Endothelial cell of umbilical vein (primary cell): ENCODE results near the gene MARK3. TPM values are rescaled to one million over a fixed set of nuclear protein-coding genes. Genes with fewer than 3 reads are reported as not detected.

Experiments
- BruUV-seq: library from RNA; stranded (reverse); fragments of 400-500 nt; replicated peaks from 2 replicates; lab custom pipeline; 2021; lab: Mats Ljungman, UMichigan
- CTCF ChIA-PET: fragments of 300-600, 350-600 bp; sonication (Branson Sonifier 250); formaldehyde crosslinking; loops from one replicate; lab custom pipeline; 2021; ENCODE audit warnings: antibody characterized with exemption, inconsistent platforms; lab: Charles Lee
- POLR2A ChIA-PET: fragments of 300-600, 350-600 bp; sonication (Branson Sonifier 250); formaldehyde crosslinking; loops from one replicate; lab custom pipeline; 2021; ENCODE audit warnings: antibody characterized with exemption, inconsistent platforms; lab: Charles Lee
- DNase-seq: peaks from one replicate; pipeline ENCODE4 v3.0.0-alpha.2; 2011; ENCODE audit warnings: low read depth, low spot score
- FAIRE-seq: peaks from 2 replicates; lab custom pipeline; 2011; peaks lifted over from hg19 to GRCh38; lab: Jason Lieb, UNC
- H2AFZ ChIP-seq: 2 replicates; pipeline ENCODE4 v1.6.0; 2012; ENCODE audit warnings: low read depth, low read length, control low read depth, inconsistent platforms
- H3K27ac ChIP-seq: 2 replicates; pipeline ENCODE4 v1.5.1; 2011; ENCODE audit warnings: low read depth, mild to moderate bottlenecking, control low read depth, low read length, moderate library complexity; ENCODE audit not compliant: insufficient read depth
- H3K27me3 ChIP-seq, 2 experiments: 2 replicates each; pipeline versions ENCODE4 v1.6.0 to v1.6.1; 2011; ENCODE audit warnings: low read length in 2 of 2, mixed read lengths in 1 of 2; ENCODE audit not compliant: control insufficient read depth in 2 of 2, insufficient read depth in 2 of 2
- H3K36me3 ChIP-seq, 2 experiments: 2 replicates in 1 of 2; 3 replicates in 1 of 2; pipeline ENCODE4 v1.5.1; 2011; ENCODE audit warnings: low read length in 2 of 2, mild to moderate bottlenecking in 1 of 2, moderate library complexity in 1 of 2; ENCODE audit not compliant: control insufficient read depth in 2 of 2, insufficient read depth in 2 of 2; ENCODE audit errors: extremely low read depth in 1 of 2
- H3K4me1 ChIP-seq: 3 replicates; pipeline ENCODE4 v1.5.1; 2011; ENCODE audit warnings: mild to moderate bottlenecking, low read length; ENCODE audit not compliant: control insufficient read depth, insufficient read depth; ENCODE audit errors: extremely low read depth
- H3K4me2 ChIP-seq: 2 replicates; pipeline ENCODE4 v1.6.1; 2011; ENCODE audit warnings: low read length, control low read depth, mixed read lengths; ENCODE audit not compliant: insufficient read depth
- H3K4me3 ChIP-seq, 3 experiments: fragments of 200-600 bp in 1 of 3; sonication (generic), shearing (Covaris generic) in 1 of 3; replicated peaks in 1 of 3; 2 replicates each; pipeline ENCODE4 v1.5.1; 2011 to 2016; ENCODE audit warnings: control low read depth in 3 of 3, low read length in 3 of 3, mild to moderate bottlenecking in 2 of 3, inconsistent platforms in 1 of 3, low read depth in 1 of 3, moderate library complexity in 1 of 3; ENCODE audit not compliant: insufficient read depth in 1 of 3
- H3K79me2 ChIP-seq: 2 replicates; pipeline ENCODE4 v1.6.0; 2012; ENCODE audit warnings: low read length, inconsistent platforms; ENCODE audit not compliant: control insufficient read depth, insufficient read depth
- H3K9ac ChIP-seq: replicated peaks from 2 replicates; pipeline ENCODE3; 2011; ENCODE audit warnings: low read length, control low read depth; ENCODE audit not compliant: insufficient read depth; ENCODE audit errors: extremely low read depth
- H3K9me1 ChIP-seq: replicated peaks from 3 replicates; pipeline ENCODE4 v1.6.0; 2011; ENCODE audit warnings: mild to moderate bottlenecking, low read length; ENCODE audit not compliant: control insufficient read depth, insufficient read depth; ENCODE audit errors: extremely low read depth
- H3K9me3 ChIP-seq: replicated peaks from 2 replicates; pipeline ENCODE4 v1.5.1; 2012; ENCODE audit warnings: low read length, inconsistent platforms; ENCODE audit not compliant: control insufficient read depth, insufficient read depth
- H4K20me1 ChIP-seq: replicated peaks from 2 replicates; pipeline ENCODE3; 2011; ENCODE audit warnings: mild to moderate bottlenecking, low read length; ENCODE audit not compliant: control insufficient read depth, insufficient read depth; ENCODE audit errors: extremely low read depth
- CTCF ChIP-seq, 2 donors: IDR thresholded peaks; 1 replicate in 1 of 2; 2 replicates in 1 of 2; pipeline ENCODE4 v1.5.1; 2011; ENCODE audit warnings: low read length in 2 of 2, mild to moderate bottlenecking in 2 of 2, moderate library complexity in 2 of 2, control low read depth in 1 of 2, inconsistent platforms in 1 of 2, low read depth in 1 of 2; ENCODE audit not compliant: insufficient read depth in 1 of 2; ENCODE audit errors: extremely low read depth in 1 of 2
- EZH2 ChIP-seq: IDR thresholded peaks from 2 replicates; pipeline ENCODE4 v1.6.1; 2012; ENCODE audit warnings: borderline replicate concordance, low read depth, mild to moderate bottlenecking, moderate library complexity, low read length, inconsistent platforms; ENCODE audit not compliant: severe bottlenecking
- FOS ChIP-seq: IDR thresholded peaks from 2 replicates; pipeline ENCODE4 v1.6.1; 2011; ENCODE audit warnings: mild to moderate bottlenecking, low read length, moderate library complexity, borderline replicate concordance; ENCODE audit not compliant: insufficient read depth
- GATA2 ChIP-seq: IDR thresholded peaks from 2 replicates; pipeline ENCODE4 v1.7.0; 2011; ENCODE audit warnings: low read depth, mild to moderate bottlenecking, moderate library complexity, mixed read lengths, low read length; ENCODE audit not compliant: insufficient read length, insufficient read depth
- JUN ChIP-seq: IDR thresholded peaks from 2 replicates; pipeline ENCODE4 v1.6.1; 2011; ENCODE audit warnings: borderline replicate concordance, low read depth; ENCODE audit not compliant: insufficient read length, insufficient read depth
- MAX ChIP-seq: IDR thresholded peaks from 2 replicates; pipeline ENCODE4 v1.6.1; 2011; ENCODE audit not compliant: insufficient read depth, insufficient read length
- MYC ChIP-seq: IDR thresholded peaks from one replicate; pipeline ENCODE4 v1.6.1; 2011; ENCODE audit warnings: mild to moderate bottlenecking, low read depth, low read length
- POLR2A ChIP-seq: IDR thresholded peaks from 2 replicates; pipeline ENCODE4 v1.6.1; 2012; ENCODE audit warnings: low read depth, mild to moderate bottlenecking, control low read depth, low read length
- POLR2AphosphoS5 ChIP-seq: IDR thresholded peaks from 2 replicates; pipeline ENCODE4 v1.6.1; 2012; ENCODE audit warnings: low read depth, mild to moderate bottlenecking, control low read depth, low read length, moderate library complexity; ENCODE audit not compliant: insufficient read depth
- dilution Hi-C: fragments of 300-500 bp; cut with MboI; formaldehyde crosslinking; loops from one replicate; pipeline ENCODE4 v1.15.0; 2019; ENCODE audit warnings: low sequenced_read_pairs; ENCODE audit not compliant: extremely low pct_ligation_motif_present
- intact Hi-C: fragments of 100-400 bp; cut with micrococcal nuclease; formaldehyde crosslinking; loops from one replicate; pipeline ENCODE4 v1.10.0; 2022
- polyA plus RNA-seq, 4 experiments: library from polyadenylated mRNA; depleted of rRNA in 3 of 4; stranded (reverse) in 3 of 4; unstranded in 1 of 4; fragments of >200 nt; gene quantifications; 2 replicates each; pipeline versions ENCODE4 v1.2.1 to v1.2.3, GENCODE V29; 2011 to 2012; ENCODE audit warnings: missing spikeins in 1 of 4
- total RNA-seq: library from RNA; stranded (reverse); gene quantifications from 2 replicates; pipeline ENCODE4 v1.2.3, GENCODE V29; 2021

The MARK3 gene
- total and polyA plus RNA-seq, 2 donors (not counting 3 experiments of a cell fraction or from before 2014, with no cell fraction given) = 46.6 to 96.1 TPM

GRCh38 chr14:103496776-103497175, 111.6 kb downstream of the MARK3 start:
- no peaks in the 10 kb centered on the region for H3K4me1 ChIP-seq
- H2AFZ ChIP-seq = no peak overlapping the region
- dilution Hi-C loops (no loop called here), intact Hi-C loops (no loop called here)
- H3K4me3 ChIP-seq = no peak overlapping the region
- H3K27ac ChIP-seq = no peak overlapping the region
- TF ChIP-seq FOS = no peak
- TF ChIP-seq MAX = no peak
- no peak for TF ChIP-seq GATA2
- no peaks in the 10 kb centered on the region for H3K27me3 ChIP-seq
- H3K36me3 ChIP-seq = peaks cover 16 to 23% of the 10 kb centered on the region in 2 experiments
- no peak for FAIRE-seq
- no peak for DNase-seq
- no peaks in the 10 kb centered on the region for H3K9me3 ChIP-seq
- H3K79me2 ChIP-seq = no peaks in the 10 kb centered on the region
- no TSS peak for BruUV-seq
- no peak overlapping the region for H3K9ac ChIP-seq
- no peaks in the 10 kb centered on the region for H4K20me1 ChIP-seq
- ChIA-PET CTCF (no interaction called here), POLR2A (no interaction called here)
- H3K4me2 ChIP-seq = no peak overlapping the region
- H3K9me1 ChIP-seq = no peaks in the 10 kb centered on the region

GRCh38 chr14:103499709-103500108, 114.5 kb downstream of the MARK3 start:
- intact Hi-C loops (loop anchor here (1.0 kb wide), 1 partner anchor 47 kb away; no protein-coding TSS in a partner anchor), dilution Hi-C loops (no loop called here)
- no TSS peak for BruUV-seq
- POLR2A ChIA-PET = no interaction called here
- Histone ChIP-seq H3K9ac (no peak overlapping the region), H3K27ac (no peak overlapping the region), H3K79me2 (no peaks in the 10 kb centered on the region), H3K27me3 (no peaks in the 10 kb centered on the region), H3K9me3 (no peaks in the 10 kb centered on the region), H3K4me3 (no peak overlapping the region), H3K4me2 (no peak overlapping the region), H4K20me1 (no peaks in the 10 kb centered on the region), H2AFZ (no peak overlapping the region), H3K9me1 (no peaks in the 10 kb centered on the region), H3K4me1 (no peaks in the 10 kb centered on the region), H3K36me3 (peaks cover 22 to 24% of the 10 kb centered on the region in 2 experiments)
- CTCF ChIA-PET = interaction anchor here (0.8 to 3.9 kb wide), 24 partner anchors 9 to 108 kb away, joined by 3 to 34 read pairs (median 4); partner anchors contain the start of gene TRMT61A
- DNase-seq = no peak
- FAIRE-seq = no peak
- TF ChIP-seq MYC (no peak), JUN (no peak), CTCF (IDR thresholded peaks at IDR 0.05; ENCODE audit: extremely low read depth in 1 of 2, insufficient read depth in 1 of 2, low read depth in 1 of 2, low read length in 2 of 2) (no peak), MAX (no peak), EZH2 (no peak), GATA2 (no peak), POLR2AphosphoS5 (no peak), POLR2A (no peak), FOS (no peak)
